H1 (cell line): ENCODE data around the gene PIK3R1. TPM values are rescaled to one million over a fixed set of nuclear protein-coding genes. Genes with fewer than 3 reads are reported as not detected.

Source experiments
- CHD1 ChIP-seq: IDR thresholded peaks from 2 replicates; pipeline ENCODE4 v1.6.1; 2012; ENCODE audit warnings: low read depth, low read length, improper control_type of control experiment
- EGR1 ChIP-seq: IDR thresholded peaks from 2 replicates; pipeline ENCODE4 v1.6.1; 2011; ENCODE audit warnings: low read depth, low read length, borderline replicate concordance
- FOSL1 ChIP-seq: IDR thresholded peaks from 2 replicates; pipeline ENCODE4 v1.6.1; 2011; ENCODE audit warnings: mild to moderate bottlenecking, low read depth, low read length, moderate library complexity; ENCODE audit not compliant: insufficient read depth
- GTF2F1 ChIP-seq: IDR thresholded peaks from 2 replicates; pipeline ENCODE4 v1.6.1; 2012; ENCODE audit warnings: low read depth, low read length, improper control_type of control experiment, borderline replicate concordance
- POU5F1 ChIP-seq: IDR thresholded peaks from 2 replicates; pipeline ENCODE4 v1.6.1; 2011; ENCODE audit warnings: low read depth, mild to moderate bottlenecking, low read length, moderate library complexity
- SP2 ChIP-seq: IDR thresholded peaks from 2 replicates; pipeline ENCODE4 v1.6.1; 2012; ENCODE audit warnings: mild to moderate bottlenecking, low read length, inconsistent platforms
- SRF ChIP-seq: IDR thresholded peaks from 2 replicates; pipeline ENCODE4 v1.6.1; 2011; ENCODE audit warnings: mild to moderate bottlenecking, low read depth, low read length, moderate library complexity
- polyA plus RNA-seq, 7 experiments: library from polyadenylated mRNA; depleted of rRNA in 3 of 7; stranded (reverse) in 5 of 7; unstranded in 2 of 7; fragments of >200 nt in 5 of 7; fragments of 200-250 nt in 2 of 7; gene quantifications; 1 replicate in 5 of 7; 2 replicates in 1 of 7; 4 replicates in 1 of 7; pipeline versions ENCODE4 v1.2.1 to v1.2.3, GENCODE V29; 2011 to 2013; ENCODE audit warnings: missing spikeins in 2 of 7, mixed read lengths in 2 of 7
- total RNA-seq: library from RNA; stranded (reverse); fragmentation: NEBNext Ultra II Directional; extraction: Animal tissue kit (Norgen Biotek cat#: 25700); gene quantifications from 2 replicates; pipeline ENCODE4 v1.2.1, GENCODE V29; 2021

PIK3R1 gene
- total and polyA plus RNA-seq, 2 of the 8 experiments (the other 6 are each of a cell fraction or from before 2014, with no cell fraction given) = 2.3 to 13.7 TPM

DNA sequence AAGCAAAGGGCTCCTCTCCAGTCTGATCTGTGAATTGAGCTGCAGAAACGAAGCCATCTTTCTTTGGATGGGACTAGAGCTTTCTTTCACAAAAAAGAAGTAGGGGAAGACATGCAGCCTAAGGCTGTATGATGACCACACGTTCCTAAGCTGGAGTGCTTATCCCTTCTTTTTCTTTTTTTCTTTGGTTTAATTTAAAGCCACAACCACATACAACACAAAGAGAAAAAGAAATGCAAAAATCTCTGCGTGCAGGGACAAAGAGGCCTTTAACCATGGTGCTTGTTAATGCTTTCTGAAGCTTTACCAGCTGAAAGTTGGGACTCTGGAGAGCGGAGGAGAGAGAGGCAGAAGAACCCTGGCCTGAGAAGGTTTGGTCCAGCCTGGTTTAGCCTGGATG is 82.1 kb downstream of the PIK3R1 start (continued):
- TF ChIP-seq CHD1 (no peak), FOSL1 (no peak), EGR1 (no peak), SRF (no peak), POU5F1 (no peak), GTF2F1 (no peak), SP2 (no peak)
